Measurements from ENCODE around the gene IQGAP2. TPM values are rescaled to one million over a fixed set of nuclear protein-coding genes. Genes with fewer than 3 reads are reported as not detected.

The IQGAP2 gene
- total RNA-seq, 6 experiments from 2014 or later, result 96.4 to 152 (median 123) TPM

- peaks cover 0 to 29% (median 14%) of the 10 kb centered on the region in 4 donors for H3K36me3 ChIP-seq
- ATAC-seq (no peak), DNase-seq (no peak)
- no peak overlapping the region for H3K4me3 ChIP-seq
- no peak for TF ChIP-seq CTCF (IDR thresholded peaks at IDR 0.05)
- no peak for TF ChIP-seq POLR2A (IDR thresholded peaks at IDR 0.05)
- no peak overlapping the region for H3K27ac ChIP-seq
- H3K4me1 ChIP-seq, result peaks cover 0 to 11% (median 6%) of the 10 kb centered on the region in 4 donors
- H3K9me3 ChIP-seq, result no peaks in the 10 kb centered on the region
- intact Hi-C loops (cut with DNase I), result loop anchor here in 1 of 2 donors (5.0 kb wide), 1 partner anchor 305 kb away; no protein-coding TSS in a partner anchor
- H3K27me3 ChIP-seq, result no peaks in the 10 kb centered on the region
- WGBS (ENCODE audit: insufficient coverage, low coverage, low lambda C conversion rate, missing lambda C conversion rate), result 87% methylated on average over 6 of the region's 6 CpGs
Measured at GRCh38 chr5:76642390-76643040, 239.4 kb downstream of the IQGAP2 start.

GRCh38 chr5:76643371-76643770, 240.3 kb downstream of the IQGAP2 start:
- H3K9me3 ChIP-seq, result no peaks in the 10 kb centered on the region
- TF ChIP-seq CTCF (IDR thresholded peaks at IDR 0.05), result no peak
- no peak for TF ChIP-seq POLR2A (IDR thresholded peaks at IDR 0.05)
- intact Hi-C loops (cut with DNase I), result loop anchor here in 1 of 2 donors (5.0 kb wide), 1 partner anchor 306 kb away; no protein-coding TSS in a partner anchor
- H3K27me3 ChIP-seq, result no peaks in the 10 kb centered on the region
- H3K27ac ChIP-seq, result no peak overlapping the region
- H3K36me3 ChIP-seq, result peaks cover 0 to 32% (median 17%) of the 10 kb centered on the region in 4 donors
- H3K4me1 ChIP-seq, result peaks cover 0 to 4% (median 2%) of the 10 kb centered on the region in 4 donors
- no peak for ATAC-seq
- no peak overlapping the region for H3K4me3 ChIP-seq
- no peak for DNase-seq

GRCh38 chr5:76649140-76649539, 246.1 kb downstream of the IQGAP2 start:
- intact Hi-C loops (cut with DNase I), result no loop called here
- Histone ChIP-seq H3K27ac (no peak overlapping the region), H3K36me3 (peaks cover 0 to 18% (median 9%) of the 10 kb centered on the region in 4 donors), H3K4me3 (no peak overlapping the region), H3K27me3 (no peaks in the 10 kb centered on the region), H3K9me3 (no peaks in the 10 kb centered on the region), H3K4me1 (no peaks in the 10 kb centered on the region)
- TF ChIP-seq CTCF (IDR thresholded peaks at IDR 0.05) (no peak), POLR2A (IDR thresholded peaks at IDR 0.05) (no peak)
- WGBS (ENCODE audit: insufficient coverage, low coverage, low lambda C conversion rate, missing lambda C conversion rate), result 86% methylated on average over 1 of the region's 2 CpGs
- no peak for ATAC-seq
- DNase-seq, result no peak

- no peak for DNase-seq
Measured at GRCh38 chr5:76652809-76653414, 249.8 kb downstream of the IQGAP2 start.

More at GRCh38 chr5:76652809-76653414, 249.8 kb downstream of the IQGAP2 start:
- Histone ChIP-seq H3K9me3 (no peaks in the 10 kb centered on the region), H3K36me3 (peaks cover 0 to 16% (median 8%) of the 10 kb centered on the region in 4 donors), H3K4me3 (no peak overlapping the region), H3K27ac (no peak overlapping the region), H3K4me1 (no peaks in the 10 kb centered on the region), H3K27me3 (no peaks in the 10 kb centered on the region)
- TF ChIP-seq CTCF (IDR thresholded peaks at IDR 0.05) (no peak), POLR2A (IDR thresholded peaks at IDR 0.05) (no peak)
- intact Hi-C loops (cut with DNase I), result no loop called here
- 70% methylated on average over 3 of the region's 3 CpGs for WGBS (ENCODE audit: insufficient coverage, low coverage, low lambda C conversion rate, missing lambda C conversion rate)
- ATAC-seq, result no peak

Data from right lobe of liver (tissue), 6 donors.